Stimulated activated CD4-positive, alpha-beta T cell treated with anti-CD3 and anti-CD28 coated beads, Interleukin-12 subunit alpha, Interleukin-12 subunit beta, amount 100 ng/mL, for 4 hours (primary cell): ENCODE results near the gene TRMU.

Experiments used
- DNase-seq: peaks from one replicate; pipeline ENCODE4 v3.0.0-alpha.2; 2020

Gene TRMU

DNA sequence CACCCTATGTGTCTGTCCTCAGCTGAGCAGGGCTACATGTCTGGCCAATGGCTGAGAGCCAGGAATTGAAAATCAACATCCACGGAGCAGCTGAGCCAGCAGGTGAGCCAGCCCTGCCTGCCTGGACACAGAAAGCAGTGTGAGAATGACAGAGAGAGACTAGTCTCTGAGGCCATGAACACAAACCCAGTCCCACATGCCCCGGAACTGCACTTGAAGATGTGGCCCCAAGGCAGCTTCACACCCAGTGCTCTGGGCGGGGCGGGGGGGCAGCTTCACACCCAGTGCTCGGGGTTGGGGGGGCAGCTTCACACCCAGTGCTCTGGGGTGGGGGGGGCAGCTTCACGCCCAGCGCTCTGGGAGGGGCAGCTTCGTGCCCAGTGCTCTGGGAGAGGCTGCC is 37.6 kb downstream of the TRMU start:
- DNase-seq, result no peak

DNA sequence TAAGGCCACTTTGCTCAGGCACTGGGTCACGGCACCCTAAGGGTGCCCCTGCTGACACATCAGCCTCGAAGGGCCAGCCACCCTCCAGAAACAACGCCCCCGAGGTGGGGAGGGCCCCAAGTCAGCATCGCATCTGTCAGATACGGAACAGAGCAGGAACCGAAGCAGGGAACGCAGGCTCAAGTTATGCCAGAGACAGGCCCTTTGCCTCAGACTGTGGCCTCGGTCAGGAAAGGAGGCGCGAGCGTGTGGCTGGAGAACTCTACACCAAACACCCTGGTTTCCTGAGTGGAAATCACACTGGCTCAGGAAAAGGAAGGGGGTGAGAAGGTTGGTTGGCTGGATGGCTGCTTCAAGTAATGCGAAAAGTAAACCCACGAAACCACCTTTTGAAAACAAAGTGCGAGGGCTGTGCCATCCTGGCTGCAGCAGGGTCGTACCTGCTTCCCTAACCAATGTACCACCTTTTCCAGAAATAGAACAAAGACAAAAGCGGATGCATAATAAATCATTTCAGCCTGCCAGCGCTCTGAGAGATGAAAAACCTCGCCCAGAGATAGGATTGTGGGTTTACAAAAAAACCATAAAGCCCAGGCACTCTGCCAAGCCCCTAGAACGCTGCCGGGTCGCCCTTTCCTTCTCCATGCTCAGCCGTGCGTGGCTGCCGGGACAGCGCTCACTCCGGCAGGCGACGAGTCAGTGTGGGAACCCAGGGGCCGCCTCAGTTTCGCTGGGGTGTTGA is 38.6 kb downstream of the TRMU start:
- DNase-seq, result no peak

DNA sequence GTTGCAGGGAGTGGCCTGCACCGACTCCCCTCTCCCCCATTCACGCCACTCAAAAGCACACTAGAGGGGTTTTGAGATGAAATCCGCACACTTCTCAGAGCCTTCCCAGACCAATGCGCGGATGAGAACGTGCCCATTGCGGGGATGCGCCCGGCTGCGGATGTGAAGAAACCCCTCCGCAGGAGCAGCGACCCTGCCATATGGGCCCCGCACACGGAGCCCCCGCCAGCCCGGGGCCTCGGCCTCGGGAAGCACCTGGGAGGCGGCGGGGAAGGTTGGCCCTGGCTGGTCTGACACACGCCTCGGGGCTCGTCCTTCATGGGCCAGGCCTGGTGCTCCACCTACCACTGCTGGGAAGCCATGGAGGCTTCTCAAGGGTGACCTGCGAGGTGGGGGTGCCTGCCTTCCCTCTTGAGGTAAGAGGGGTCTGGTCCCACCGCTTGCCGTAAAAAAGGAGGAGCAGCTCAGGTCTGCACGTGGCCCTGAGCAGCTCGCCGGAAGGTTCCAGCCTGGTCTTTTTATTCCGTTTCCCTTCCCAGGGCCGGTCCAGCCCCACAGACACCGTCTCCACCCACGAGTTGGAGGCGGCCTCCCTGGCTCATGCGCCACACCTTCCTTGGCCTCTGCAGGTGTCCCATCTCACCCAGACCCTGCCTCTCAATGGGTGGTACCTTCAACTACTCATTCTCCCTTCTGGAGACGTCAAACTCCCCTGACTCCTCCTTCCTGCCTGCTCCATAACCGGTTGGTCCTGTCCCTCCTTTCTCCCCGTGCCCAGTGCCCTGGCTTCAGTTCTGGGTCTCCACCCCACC is 39.4 kb downstream of the TRMU start:
- DNase-seq, result no peak

DNA sequence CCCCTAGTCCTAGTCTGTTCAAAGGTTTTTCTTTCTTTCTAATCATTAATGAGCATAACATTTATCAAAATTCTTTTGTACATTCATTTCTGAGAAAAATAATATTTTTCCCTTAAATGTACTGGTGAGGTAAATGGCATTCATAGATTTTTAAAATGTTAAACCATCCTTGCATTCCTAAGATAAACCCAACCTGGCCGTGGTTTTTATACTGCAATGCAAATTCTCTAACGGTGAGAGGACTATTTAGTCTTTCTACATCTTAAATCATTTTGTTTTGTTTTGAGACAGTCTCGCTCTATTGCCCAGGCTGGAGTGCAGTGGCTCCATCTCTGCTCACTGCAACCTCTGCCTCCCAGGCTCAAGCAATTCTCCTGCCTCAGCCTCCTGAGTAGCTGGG is 40.6 kb downstream of the TRMU start:
- no peak for DNase-seq

DNA sequence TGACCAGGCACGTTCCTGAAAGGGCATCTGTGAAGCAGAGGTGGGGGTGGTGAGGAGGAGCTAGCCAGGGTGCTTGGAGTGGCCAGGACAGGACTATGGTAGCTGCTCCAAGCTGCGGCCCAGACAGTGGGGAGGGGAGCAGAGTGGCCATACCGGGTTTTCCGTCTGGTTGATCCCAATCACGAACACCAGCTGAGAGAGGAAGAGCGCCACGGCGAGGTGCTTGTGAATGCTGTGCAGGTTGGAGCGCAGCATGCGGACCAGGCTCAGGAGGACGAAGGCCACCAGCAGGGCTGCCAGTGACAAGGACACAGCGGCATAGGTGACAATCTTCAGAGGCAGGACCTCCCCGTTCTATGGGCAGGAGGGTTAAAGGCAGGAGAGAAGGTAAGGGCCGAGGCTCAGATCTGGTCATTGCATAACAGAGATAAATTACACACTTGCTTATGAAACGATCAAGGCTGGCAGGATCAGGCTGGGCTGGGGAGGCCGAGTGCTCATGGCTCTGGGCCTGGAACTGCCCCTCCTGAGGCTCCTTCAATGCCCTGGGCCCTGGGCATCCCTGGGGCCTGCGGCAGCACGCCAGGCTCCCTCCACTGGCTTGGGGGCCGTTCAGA is 41.5 kb downstream of the TRMU start:
- DNase-seq, result no peak

DNA sequence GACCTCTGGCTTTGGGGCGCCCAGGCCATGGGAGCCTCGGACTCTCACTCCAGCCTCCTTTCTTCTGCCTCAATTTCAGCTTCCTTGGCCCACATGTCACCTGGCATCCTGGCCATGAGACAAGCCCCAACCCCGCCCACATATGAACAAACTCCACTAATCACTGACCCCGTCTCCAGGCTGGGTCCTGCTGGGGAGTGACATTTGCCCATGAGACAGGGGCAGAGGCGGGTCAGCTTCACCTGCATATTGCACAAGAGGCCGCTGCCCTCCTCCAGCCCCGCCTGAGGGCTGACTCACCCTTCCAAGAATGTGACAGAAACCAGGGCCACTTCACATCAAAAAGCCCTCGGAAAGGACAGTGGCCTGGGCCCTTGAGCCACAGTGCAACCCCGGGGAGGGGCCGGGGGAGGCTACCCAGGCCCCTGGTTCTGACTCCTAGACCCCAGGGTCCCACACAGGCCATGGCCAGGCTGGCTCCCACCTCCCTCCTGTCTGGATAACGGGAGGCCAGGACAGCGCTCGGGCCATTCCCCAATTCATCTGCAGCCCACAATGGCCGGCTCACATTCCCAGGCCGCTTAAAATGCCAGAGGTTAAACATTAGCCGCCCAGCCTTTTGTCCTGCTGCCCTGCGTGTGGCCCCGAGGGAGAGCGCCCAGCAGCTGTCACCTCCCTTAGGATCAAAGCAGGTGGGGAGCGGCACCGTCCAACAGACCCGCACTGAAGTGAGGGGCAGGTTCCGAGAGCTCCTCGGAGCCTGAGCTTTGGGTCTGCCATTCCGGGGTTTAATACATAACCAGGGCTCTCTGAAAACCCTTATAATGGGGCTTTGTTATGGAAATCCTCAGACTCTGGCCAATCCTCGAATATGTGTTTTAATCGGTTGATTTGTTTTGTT is 42.3 kb downstream of the TRMU start:
- no peak for DNase-seq

DNA sequence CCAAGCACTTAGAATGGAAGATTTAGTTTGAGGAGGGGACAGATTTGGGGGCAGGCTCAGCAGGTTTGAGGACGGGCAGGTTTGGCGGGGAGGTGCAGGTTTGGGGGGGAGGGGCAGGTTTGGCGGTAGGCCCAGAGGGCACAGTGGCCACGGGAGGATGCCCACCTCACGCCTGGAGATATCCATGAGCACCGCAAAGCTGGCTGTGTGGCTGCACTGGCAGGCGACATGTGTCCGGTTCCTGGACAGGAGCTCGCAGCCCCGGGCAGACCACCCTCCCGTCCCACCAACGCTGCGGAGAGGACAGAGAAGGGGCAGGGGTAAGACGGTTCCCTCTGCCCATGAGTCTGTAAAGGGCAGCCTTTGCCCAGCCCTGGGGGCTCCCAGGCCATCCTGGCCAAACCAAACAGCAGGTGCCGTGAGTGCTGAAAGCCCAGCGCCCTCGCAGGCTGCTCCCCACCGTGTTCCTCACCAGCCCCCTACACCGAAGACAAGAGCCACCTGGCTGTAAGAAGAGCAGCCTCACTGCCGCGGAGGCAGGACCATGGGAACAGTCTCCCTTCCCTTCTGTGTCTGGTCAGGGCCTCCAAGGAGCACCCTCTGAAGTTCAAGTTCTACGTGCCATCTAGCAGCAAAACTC is 43.0 kb downstream of the TRMU start:
- DNase-seq, result no peak

DNA sequence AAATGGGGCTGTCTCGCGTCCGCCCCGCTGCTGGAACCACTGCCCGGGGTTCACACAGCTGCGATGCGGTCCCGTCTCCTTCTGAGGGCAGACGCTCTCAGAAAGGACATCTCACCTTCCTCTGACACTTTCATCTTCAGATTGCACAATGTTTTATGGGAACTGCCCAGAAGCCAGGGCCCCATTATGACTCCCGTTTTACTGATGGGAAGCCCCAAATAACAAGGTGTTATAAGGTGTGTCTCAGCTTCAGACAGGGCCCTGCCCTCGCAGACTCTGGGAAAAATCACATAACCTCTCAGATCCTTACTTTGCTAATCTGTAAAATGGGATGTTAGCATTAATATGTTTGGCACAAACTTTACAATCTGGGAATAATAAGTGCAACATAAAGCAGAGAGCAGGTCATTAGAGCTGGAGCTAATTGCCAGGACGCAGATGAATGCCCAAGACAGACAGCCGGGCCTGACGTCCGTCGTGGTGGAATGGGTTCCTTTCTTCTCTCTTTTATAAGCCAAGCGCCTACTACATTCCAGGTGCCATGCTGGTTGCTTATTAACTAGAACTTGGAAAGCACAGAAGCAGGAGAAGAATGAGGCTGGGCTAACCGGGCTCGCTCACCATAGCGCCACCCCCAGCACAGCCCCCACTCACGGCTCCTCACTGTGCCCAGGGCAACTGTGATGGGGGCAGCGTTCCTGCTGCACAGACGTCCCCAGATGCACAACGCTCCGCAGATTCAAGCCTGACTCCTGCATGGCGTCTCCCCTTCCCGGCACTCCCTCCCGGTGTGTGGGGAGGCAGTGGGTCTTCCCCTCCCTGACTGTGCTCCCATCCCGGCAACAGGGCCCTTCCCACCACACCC is 43.8 kb downstream of the TRMU start:
- DNase-seq, result no peak

DNA sequence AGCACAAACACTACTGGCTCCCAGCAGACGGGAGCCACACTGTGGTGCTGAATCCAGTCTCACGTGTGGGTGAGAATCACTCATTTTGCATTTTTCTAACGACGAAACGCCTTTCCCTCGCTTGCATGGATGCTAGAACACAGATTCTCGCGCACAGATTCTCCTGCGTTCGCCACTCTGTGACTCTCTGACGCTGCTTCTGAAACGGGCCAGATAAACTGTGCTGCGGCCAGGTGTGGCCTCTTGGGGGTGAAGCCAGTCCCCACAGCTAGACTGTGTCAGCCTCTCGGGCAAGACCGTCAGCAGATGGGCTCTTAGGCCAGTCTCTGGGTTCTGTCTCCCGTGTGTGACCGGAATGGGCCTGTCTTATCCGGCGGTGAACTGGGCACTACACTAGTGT is 44.6 kb downstream of the TRMU start:
- no peak for DNase-seq

DNA sequence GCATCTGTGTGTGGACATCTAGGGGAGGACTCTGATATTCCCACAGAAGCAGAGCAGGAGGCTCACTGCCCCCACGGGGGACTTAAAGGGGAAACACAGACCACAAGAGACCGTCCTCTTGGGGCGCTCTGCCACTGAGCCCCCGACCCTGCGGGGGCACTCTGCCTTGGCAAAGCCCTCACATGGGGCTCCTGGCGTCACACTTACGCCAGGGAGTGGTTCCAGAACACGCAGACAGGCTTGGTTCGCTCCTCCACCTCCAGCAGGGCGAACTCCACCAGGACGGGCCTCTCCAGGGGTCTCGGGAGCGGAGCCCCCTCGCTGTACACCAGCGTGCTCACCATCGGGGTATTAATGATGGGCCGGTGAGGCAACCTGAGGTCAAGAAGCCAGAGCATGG is 45.1 kb downstream of the TRMU start:
- no peak for DNase-seq

DNA sequence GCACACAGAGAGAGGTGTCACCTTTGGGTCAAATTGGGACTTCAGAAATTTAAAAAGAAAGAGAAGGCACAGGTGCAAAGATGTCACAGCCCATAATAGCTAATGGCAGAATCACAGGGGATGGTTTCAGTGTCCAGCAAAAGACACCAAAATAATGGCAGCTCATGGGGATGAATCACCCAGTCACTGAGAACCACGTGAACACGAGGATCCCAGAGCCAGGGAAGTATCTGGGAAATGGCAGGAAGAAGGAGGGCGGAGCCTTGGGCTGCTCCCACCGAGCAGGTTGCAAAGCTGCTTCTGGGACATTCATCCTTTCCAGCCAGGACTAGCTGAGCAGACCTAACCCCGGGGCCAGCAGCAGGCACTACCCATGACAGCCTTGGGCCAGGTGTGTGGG is 45.6 kb downstream of the TRMU start:
- no peak for DNase-seq

DNA sequence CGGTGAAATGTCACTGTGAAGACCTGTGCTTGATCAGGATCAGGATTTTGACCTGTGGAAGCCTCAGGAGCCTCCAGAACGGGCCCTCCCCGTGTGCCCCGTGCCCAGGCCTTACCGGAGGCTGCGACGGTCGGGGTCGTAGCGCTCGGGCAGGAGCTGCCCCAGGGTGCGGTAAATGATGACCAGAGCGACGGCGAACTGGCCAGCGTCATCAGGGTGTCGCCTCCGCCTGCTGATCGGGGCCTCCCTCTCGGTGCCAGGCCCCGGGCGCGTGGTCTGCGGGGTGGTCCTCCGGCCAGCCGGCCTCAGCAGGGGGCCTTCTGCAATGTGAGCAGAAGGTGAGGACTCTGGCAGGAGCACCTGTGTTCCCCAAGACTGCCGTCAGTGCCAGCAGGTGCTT is 46.2 kb downstream of the TRMU start:
- no peak for DNase-seq

DNA sequence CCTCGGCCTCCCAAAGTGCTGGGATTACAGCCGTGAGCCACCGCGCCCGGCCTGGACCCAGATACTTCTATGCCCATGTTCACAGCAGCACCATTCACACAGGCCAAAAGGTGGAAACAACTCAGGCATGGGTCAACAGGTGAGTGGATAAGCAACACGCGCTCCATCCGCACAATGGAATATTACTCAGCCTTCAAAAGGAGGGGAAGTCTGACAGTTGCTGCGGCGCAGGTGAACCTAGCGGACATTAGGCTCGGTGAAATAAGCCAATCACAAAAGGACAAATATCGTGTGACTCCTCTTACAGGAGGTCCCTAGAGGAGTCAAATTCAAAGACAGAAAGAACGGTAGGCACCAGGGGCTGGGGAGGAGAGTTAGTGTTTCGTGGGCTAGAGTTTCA is 47.0 kb downstream of the TRMU start:
- no peak for DNase-seq

DNA sequence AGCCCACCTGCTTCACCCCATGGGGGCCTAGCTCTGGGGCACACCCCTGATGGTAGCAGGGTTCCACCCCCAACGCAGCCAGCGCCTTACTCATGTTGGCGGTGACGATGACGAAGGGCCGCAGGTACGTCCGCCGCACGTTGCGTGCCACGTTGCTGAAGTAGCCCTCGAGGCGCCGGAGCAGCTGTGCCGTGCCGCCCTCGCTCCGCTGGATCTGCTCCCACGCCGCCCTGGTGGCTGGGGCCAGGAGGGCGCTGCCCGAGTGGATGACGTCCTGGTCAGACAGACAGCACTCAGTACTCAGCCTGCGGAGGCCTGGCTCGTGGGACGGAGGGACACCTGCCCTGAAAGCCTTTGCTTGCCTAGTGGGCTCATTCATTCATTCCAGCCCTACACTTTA is 50.8 kb downstream of the TRMU start:
- DNase-seq, result no peak

DNA sequence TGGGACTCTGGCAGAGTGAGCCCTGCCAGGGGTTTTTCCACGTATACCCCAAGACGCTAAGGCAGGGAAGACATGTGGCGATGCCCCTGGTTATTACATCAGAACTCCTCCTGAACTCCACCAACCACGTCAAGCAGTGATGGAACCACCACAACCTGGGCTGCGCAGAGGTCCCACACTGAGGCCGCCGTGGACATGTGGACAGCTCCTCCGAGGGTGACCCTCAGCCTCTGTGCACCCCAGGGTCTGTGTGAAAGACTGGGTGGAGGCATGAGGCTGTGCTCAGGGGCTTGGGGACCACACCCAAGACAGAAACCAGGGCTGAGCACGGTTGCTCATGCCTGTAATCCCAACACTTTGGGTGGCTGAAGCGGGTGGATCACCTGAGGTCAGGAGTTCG is 52.2 kb downstream of the TRMU start:
- no peak for DNase-seq

DNA sequence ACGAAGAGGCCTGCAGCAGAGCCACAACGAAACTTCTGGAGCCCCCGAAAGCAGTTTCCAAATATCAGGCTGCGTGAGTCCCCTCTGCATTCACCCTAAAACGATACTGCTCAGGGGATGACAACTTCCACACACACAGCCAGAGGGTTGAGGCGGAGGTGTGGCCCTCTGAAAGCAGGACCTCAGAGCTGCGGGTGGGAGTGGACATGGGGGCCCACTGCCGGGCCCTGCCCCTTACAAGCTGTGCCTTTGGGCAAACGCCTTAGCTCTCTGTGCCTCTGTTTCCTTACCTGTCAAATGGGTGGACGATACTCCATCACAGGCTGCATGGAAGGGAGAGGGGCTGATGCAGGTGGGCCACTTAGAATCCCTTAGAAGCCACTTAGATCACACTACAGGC is 53.1 kb downstream of the TRMU start:
- no peak for DNase-seq

DNA sequence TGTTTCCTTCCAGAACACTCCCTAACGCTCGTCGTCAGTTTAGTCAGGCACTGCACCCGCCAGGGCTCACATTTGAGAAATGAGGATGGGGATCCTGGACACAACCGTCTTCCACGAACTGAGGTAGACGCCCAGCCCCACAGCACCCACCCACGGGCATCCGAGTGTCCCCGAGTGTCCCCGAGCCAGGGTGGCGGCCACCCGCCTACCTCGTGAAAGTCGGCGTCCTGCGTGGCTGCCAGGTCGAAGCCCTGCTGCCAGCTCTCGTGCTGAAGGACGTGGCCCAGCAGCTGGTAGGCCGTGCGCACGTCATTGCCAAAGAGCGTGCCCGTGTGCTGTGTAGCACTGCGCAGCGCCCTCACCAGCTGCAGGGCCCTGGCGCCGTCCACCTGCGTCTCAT is 53.6 kb downstream of the TRMU start:
- no peak for DNase-seq

DNA sequence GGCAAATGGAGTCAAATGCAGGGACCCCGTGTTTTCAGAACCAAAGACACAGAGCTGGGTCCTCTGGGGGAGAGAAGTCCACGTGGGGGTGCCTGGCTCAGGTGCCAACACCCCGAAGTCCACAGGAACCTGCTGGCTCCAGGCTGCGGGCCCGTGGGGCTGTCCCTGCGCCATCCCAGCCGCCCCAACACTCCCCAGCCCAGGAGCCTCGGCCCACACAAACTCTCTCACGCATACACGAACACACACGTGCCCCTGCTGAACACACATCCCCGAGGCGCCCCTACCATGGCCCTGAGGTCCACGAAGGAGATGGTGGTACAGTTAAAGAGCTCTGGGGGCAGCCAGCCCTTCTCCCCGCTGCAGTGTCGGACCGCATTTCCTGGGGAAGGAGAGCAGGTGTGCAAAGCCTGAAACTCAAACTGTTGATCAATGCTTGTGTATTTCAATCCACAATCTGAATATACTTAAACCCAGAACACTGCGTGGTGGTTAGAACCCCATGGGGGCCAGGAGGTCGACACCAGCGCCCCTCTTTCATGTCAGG is 54.7 kb downstream of the TRMU start:
- DNase-seq, result no peak

DNA sequence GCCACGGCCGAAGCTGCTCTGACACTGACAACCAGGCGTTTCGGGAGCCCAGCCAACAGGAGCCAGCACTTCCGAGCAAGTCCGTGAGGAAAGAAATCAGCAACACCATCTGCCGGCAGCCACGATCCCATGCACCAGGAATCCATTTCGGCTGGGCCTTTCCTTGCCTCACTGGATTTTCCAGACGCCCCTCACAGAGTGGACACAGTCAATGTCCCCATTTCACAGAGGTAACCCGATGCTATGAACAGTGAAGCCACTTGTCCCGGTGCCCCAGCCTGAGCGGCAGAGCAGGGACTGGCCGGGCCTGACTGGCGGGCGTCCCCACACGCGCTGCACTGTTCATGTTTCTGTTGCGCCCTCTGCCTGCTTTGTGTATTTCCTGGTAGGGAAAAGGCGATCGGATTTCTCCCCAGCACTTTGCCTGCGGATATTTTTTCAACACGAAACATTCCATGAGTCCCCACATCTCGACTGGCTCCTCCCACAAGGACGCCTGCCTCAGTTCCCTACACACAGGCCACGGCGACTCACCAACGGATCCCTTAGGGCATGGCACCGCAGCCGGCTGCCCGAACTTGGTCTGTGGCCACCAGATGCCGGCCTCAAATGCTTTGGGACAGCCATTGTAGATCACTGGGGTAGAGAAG is 55.3 kb downstream of the TRMU start:
- DNase-seq, result no peak

DNA sequence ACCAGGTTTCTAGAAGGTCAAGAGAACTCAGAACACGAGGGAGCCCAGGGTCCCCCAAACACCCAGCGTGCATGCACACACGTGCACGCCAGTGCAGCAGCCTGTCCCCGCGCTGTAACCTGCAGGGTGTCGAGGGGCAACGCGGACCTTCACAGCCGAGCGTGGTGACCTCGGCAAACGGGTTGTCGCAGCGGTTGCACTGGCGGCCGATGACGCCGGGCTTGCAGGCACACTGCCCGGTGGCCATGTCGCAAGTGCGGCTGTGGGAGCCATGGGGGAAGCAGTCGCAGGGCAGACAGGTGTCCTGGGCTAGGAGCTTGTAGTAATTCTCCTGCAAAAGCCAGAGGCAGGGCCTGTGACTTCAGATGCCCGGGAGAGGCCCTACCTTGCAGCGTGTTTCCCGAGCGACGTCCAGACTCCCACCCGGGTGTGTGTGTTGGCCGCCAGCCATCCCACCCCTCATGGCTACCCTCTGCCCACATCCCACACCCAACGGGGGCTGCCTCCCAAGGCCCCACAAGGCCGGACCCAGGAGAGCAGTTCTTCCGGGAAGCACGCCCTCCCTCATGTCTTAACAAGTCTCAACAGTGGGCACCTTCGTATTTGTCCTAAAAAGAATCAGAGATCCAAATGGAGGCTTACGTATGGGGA is 56.1 kb downstream of the TRMU start:
- no peak for DNase-seq
